ENCODE measurements around the gene ADPRHL1.

DNA sequence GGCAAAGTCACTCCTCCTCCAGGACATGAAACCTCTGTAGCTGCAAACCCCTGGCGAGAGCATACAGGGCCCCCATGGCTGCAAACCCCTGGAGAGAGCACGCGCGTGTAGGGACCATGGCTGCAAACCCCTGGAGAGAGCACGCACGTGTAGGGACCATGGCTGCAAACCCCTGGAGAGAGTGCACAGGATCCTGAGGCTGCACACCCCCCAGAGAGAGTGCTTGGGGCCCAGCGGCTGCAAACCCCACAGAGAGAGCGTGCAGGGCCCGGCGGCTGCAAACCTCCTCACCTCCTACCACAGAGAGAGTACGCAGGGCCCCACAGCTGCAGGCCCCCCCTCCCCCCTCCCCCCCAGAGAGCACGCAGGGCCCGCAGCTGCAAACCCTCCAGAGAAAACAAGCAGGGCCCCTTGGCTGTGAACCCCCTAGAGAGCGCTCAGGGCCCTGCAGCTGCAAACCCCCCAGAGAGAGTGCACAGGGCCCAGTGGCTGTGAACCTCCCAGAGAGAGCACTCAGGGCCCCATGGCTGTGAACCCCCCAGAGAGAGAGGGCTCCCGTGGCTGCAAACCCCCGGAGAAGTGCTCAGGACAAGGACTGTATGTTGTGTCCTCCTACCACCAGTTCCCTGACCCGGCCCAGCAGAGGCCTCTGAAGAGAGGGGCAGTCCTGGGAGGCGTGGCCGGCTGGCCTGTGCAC is 7.3 kb downstream of the ADPRHL1 start:
- TF ChIP-seq ZNF274 (IDR thresholded peaks at IDR 0.05; ENCODE audit: low read depth, low read length) (no peak), SUZ12 (IDR thresholded peaks at IDR 0.05; ENCODE audit: extremely low read depth, insufficient read depth, insufficient read length) (no peak)
